H1 (cell line): ENCODE measurements around the gene SNX21. TPM values are rescaled to one million over a fixed set of nuclear protein-coding genes. Genes with fewer than 3 reads are reported as not detected.

Source experiments
- CTCF ChIA-PET: fragments of 300-600 bp; sonication (Branson Sonifier 250); formaldehyde crosslinking; loops from one replicate; lab custom pipeline; 2021; ENCODE audit not compliant: partially characterized antibody; lab: Charles Lee
- POLR2A ChIA-PET: fragments of 300-600 bp; sonication (Branson Sonifier 250); formaldehyde crosslinking; loops from one replicate; lab custom pipeline; 2021; ENCODE audit warnings: inconsistent platforms; ENCODE audit not compliant: partially characterized antibody; lab: Charles Lee
- DNase-seq, 2 experiments: peaks; one replicate each; pipeline versions ENCODE4 v3.0.0 to v3.0.0-alpha.2; 2010 to 2022; ENCODE audit warnings: low spot score in 2 of 2, low read depth in 1 of 2, mixed read lengths in 1 of 2
- FAIRE-seq: peaks from 2 replicates; lab custom pipeline; 2011; peaks lifted over from hg19 to GRCh38; lab: Jason Lieb, UNC
- H2AFZ ChIP-seq: 2 replicates; pipeline ENCODE4 v1.8.1; 2012; ENCODE audit warnings: low read length, inconsistent platforms
- H2AK5ac ChIP-seq: 2 replicates; pipeline ENCODE4 v1.6.1; 2013; ENCODE audit warnings: low read depth, low read length
- H2BK120ac ChIP-seq: replicated peaks from 2 replicates; pipeline ENCODE3; 2013; ENCODE audit warnings: low read depth, low read length, inconsistent platforms
- H2BK12ac ChIP-seq: 2 replicates; pipeline ENCODE4 v1.6.1; 2013; ENCODE audit warnings: low read depth, low read length
- H2BK15ac ChIP-seq: 2 replicates; pipeline ENCODE4 v1.6.1; 2013; ENCODE audit warnings: low read length
- H2BK20ac ChIP-seq: 2 replicates; pipeline ENCODE4 v1.6.1; 2013; ENCODE audit warnings: low read length
- H2BK5ac ChIP-seq: 2 replicates; pipeline ENCODE4 v1.6.1; 2013; ENCODE audit warnings: low read depth, low read length
- H3K14ac ChIP-seq: 2 replicates; pipeline ENCODE4 v1.6.1; 2013; ENCODE audit warnings: inconsistent platforms; ENCODE audit not compliant: insufficient read length
- H3K18ac ChIP-seq: 2 replicates; pipeline ENCODE4 v1.6.1; 2013; ENCODE audit warnings: low read length; ENCODE audit errors: extremely low read depth
- H3K23ac ChIP-seq: 2 replicates; pipeline ENCODE4 v1.6.1; 2013; ENCODE audit warnings: inconsistent platforms; ENCODE audit not compliant: insufficient read length
- H3K23me2 ChIP-seq: 2 replicates; pipeline ENCODE4 v1.6.1; 2013; ENCODE audit warnings: low read depth, low read length
- H3K27ac ChIP-seq: 2 replicates; pipeline ENCODE4 v1.6.1; 2011; ENCODE audit warnings: low read depth, low read length, inconsistent platforms
- H3K27me3 ChIP-seq, 4 experiments: replicated peaks in 1 of 4; 1 replicate in 1 of 4; 2 replicates in 3 of 4; pipeline versions ENCODE4 v1.6.1 to v1.8.1; 2011 to 2013; ENCODE audit warnings: low read length in 3 of 4, mild to moderate bottlenecking in 3 of 4, inconsistent platforms in 2 of 4, mixed read lengths in 2 of 4, moderate library complexity in 1 of 4; ENCODE audit not compliant: control insufficient read depth in 3 of 4, insufficient read depth in 3 of 4; ENCODE audit errors: extremely low read depth in 1 of 4
- H3K36me3 ChIP-seq, 4 experiments: 2 replicates each; pipeline versions ENCODE4 v1.6.1 to v1.8.1; 2011 to 2013; ENCODE audit warnings: mild to moderate bottlenecking in 4 of 4, low read length in 3 of 4, moderate library complexity in 2 of 4, control low read depth in 1 of 4, inconsistent platforms in 1 of 4; ENCODE audit not compliant: insufficient read depth in 4 of 4, control insufficient read depth in 2 of 4
- H3K4ac ChIP-seq: replicated peaks from 2 replicates; pipeline ENCODE3; 2013; ENCODE audit warnings: low read length, low read depth, mixed read lengths, inconsistent platforms; ENCODE audit not compliant: insufficient read length
- H3K4me1 ChIP-seq, 4 experiments: replicated peaks in 1 of 4; 1 replicate in 1 of 4; 2 replicates in 3 of 4; pipeline versions ENCODE4 v1.6.1 to v1.8.1; 2011 to 2013; ENCODE audit warnings: low read length in 3 of 4, inconsistent platforms in 2 of 4, mixed read lengths in 1 of 4; ENCODE audit not compliant: insufficient read depth in 4 of 4, control insufficient read depth in 3 of 4
- H3K4me2 ChIP-seq, 2 experiments: 2 replicates each; pipeline versions ENCODE4 v1.6.1 to v1.8.1; 2011 to 2013; ENCODE audit warnings: low read depth in 2 of 2, low read length in 2 of 2, control low read depth in 1 of 2, inconsistent platforms in 1 of 2, mild to moderate bottlenecking in 1 of 2; ENCODE audit not compliant: insufficient read depth in 1 of 2
- H3K4me3 ChIP-seq, 4 experiments: fragments of 200-600, 300-600 bp in 1 of 4; sonication (generic), shearing (Covaris generic), sonication (Bioruptor Twin) in 1 of 4; 2 replicates each; pipeline versions ENCODE4 v1.5.1 to v1.8.1; 2011 to 2016; ENCODE audit warnings: low read length in 4 of 4, low read depth in 3 of 4, control low read depth in 2 of 4, inconsistent platforms in 2 of 4, mild to moderate bottlenecking in 2 of 4, mixed read lengths in 1 of 4, moderate library complexity in 1 of 4; ENCODE audit not compliant: insufficient read depth in 2 of 4; ENCODE audit errors: extremely low read depth in 1 of 4
- H3K56ac ChIP-seq: replicated peaks from 2 replicates; pipeline ENCODE3; 2013; ENCODE audit warnings: low read depth, mild to moderate bottlenecking, mixed read lengths, low read length, inconsistent platforms; ENCODE audit not compliant: insufficient read length
- H3K79me1 ChIP-seq: 2 replicates; pipeline ENCODE4 v1.6.1; 2013; ENCODE audit warnings: low read depth, low read length, control low read depth
- H3K79me2 ChIP-seq, 2 experiments: 2 replicates each; pipeline versions ENCODE4 v1.6.1 to v1.8.1; 2012 to 2013; ENCODE audit warnings: low read length in 2 of 2, mild to moderate bottlenecking in 2 of 2, inconsistent platforms in 1 of 2; ENCODE audit not compliant: insufficient read depth in 2 of 2, control insufficient read depth in 1 of 2
- H3K9ac ChIP-seq, 4 experiments: replicated peaks in 1 of 4; 1 replicate in 1 of 4; 2 replicates in 3 of 4; pipeline versions ENCODE4 v1.6.1 to v1.8.1; 2011 to 2013; ENCODE audit warnings: low read depth in 3 of 4, low read length in 3 of 4, control low read depth in 2 of 4, mild to moderate bottlenecking in 2 of 4, moderate library complexity in 2 of 4, inconsistent platforms in 1 of 4; ENCODE audit errors: extremely low read depth in 1 of 4
- H3K9me3 ChIP-seq, 2 experiments: 2 replicates each; pipeline versions ENCODE4 v1.6.1 to v1.8.1; 2012 to 2013; ENCODE audit warnings: mild to moderate bottlenecking in 2 of 2, moderate library complexity in 2 of 2, control low read depth in 1 of 2, inconsistent platforms in 1 of 2, low read depth in 1 of 2, low read length in 1 of 2, mixed read lengths in 1 of 2; ENCODE audit not compliant: insufficient read depth in 2 of 2
- H4K20me1 ChIP-seq, 2 experiments: replicated peaks in 1 of 2; 2 replicates each; pipeline versions ENCODE3 to v1.8.1; 2011 to 2013; ENCODE audit warnings: inconsistent platforms in 2 of 2, low read length in 2 of 2, mild to moderate bottlenecking in 1 of 2; ENCODE audit not compliant: insufficient read depth in 2 of 2, control insufficient read depth in 1 of 2
- H4K5ac ChIP-seq: 2 replicates; pipeline ENCODE4 v1.6.1; 2013; ENCODE audit warnings: low read length, low read depth, mixed read lengths, inconsistent platforms; ENCODE audit not compliant: insufficient read length
- H4K8ac ChIP-seq: 2 replicates; pipeline ENCODE4 v1.8.0; 2013; ENCODE audit warnings: mild to moderate bottlenecking, moderate library complexity, low read length, inconsistent platforms; ENCODE audit not compliant: insufficient read depth; ENCODE audit errors: extremely low read depth
- H4K91ac ChIP-seq: replicated peaks from 2 replicates; pipeline ENCODE3; 2013; ENCODE audit warnings: low read length, mixed read lengths, inconsistent platforms; ENCODE audit not compliant: insufficient read length
- CBX5 ChIP-seq: fragments of 300-800, 300-1000 bp; sonication (generic); IDR thresholded peaks from 2 replicates; pipeline ENCODE4 v1.7.1; 2016; ENCODE audit warnings: antibody characterized with exemption, low read length, low read depth
- CEBPB ChIP-seq: IDR thresholded peaks from 2 replicates; pipeline ENCODE4 v1.6.1; 2012; ENCODE audit warnings: low read depth, low read length
- CREB1 ChIP-seq: IDR thresholded peaks from 2 replicates; pipeline ENCODE4 v1.6.1; 2012; ENCODE audit warnings: inconsistent platforms
- E2F6 ChIP-seq: IDR thresholded peaks from 2 replicates; pipeline ENCODE4 v1.6.1; 2012; ENCODE audit warnings: inconsistent platforms
- EZH2 ChIP-seq: fragments of 200-600 bp; sonication (generic); IDR thresholded peaks from 2 replicates; pipeline ENCODE4 v1.7.1; 2012; ENCODE audit warnings: low read depth, mild to moderate bottlenecking, moderate library complexity, low read length, inconsistent platforms; ENCODE audit not compliant: severe bottlenecking
- KDM5A ChIP-seq: fragments of 200-600 bp; IDR thresholded peaks from 2 replicates; pipeline ENCODE4 v1.7.1; 2012; ENCODE audit warnings: mild to moderate bottlenecking, low read length, inconsistent platforms, mixed read lengths
- MAX ChIP-seq: IDR thresholded peaks from 2 replicates; pipeline ENCODE4 v1.6.1; 2012; ENCODE audit warnings: inconsistent platforms
- PHF8 ChIP-seq: fragments of 200-600 bp; sonication (generic); conservative IDR thresholded peaks from 2 replicates; pipeline ENCODE4 v1.7.1; 2012; ENCODE audit warnings: low read depth, mild to moderate bottlenecking, inconsistent platforms, low read length, moderate library complexity
- TAF1 ChIP-seq: IDR thresholded peaks from 2 replicates; pipeline ENCODE4 v1.6.1; 2011; ENCODE audit warnings: mild to moderate bottlenecking, low read depth, low read length
- TAF7 ChIP-seq: optimal IDR thresholded peaks from 2 replicates; pipeline ENCODE3; 2011; ENCODE audit warnings: low read depth, mild to moderate bottlenecking, inconsistent platforms, low read length, moderate library complexity, borderline replicate concordance
- TCF12 ChIP-seq: IDR thresholded peaks from 2 replicates; pipeline ENCODE4 v1.6.1; 2011; ENCODE audit warnings: low read depth, mild to moderate bottlenecking, low read length
- polyA plus RNA-seq, 7 experiments: library from polyadenylated mRNA; depleted of rRNA in 3 of 7; stranded (reverse) in 5 of 7; unstranded in 2 of 7; fragments of >200 nt in 5 of 7; fragments of 200-250 nt in 2 of 7; gene quantifications; 1 replicate in 5 of 7; 2 replicates in 1 of 7; 4 replicates in 1 of 7; pipeline versions ENCODE4 v1.2.1 to v1.2.3, GENCODE V29; 2011 to 2013; ENCODE audit warnings: missing spikeins in 2 of 7, mixed read lengths in 2 of 7
- total RNA-seq: library from RNA; stranded (reverse); fragmentation: NEBNext Ultra II Directional; extraction: Animal tissue kit (Norgen Biotek cat#: 25700); gene quantifications from 2 replicates; pipeline ENCODE4 v1.2.1, GENCODE V29; 2021

Gene SNX21
- total and polyA plus RNA-seq, 2 of the 8 experiments (the other 6 are each of a cell fraction or from before 2014, with no cell fraction given), result 15.8 to 16.8 TPM

- peaks cover 4 to 16% (median 12%) of the 10 kb centered on the region in 4 experiments for H3K4me1 ChIP-seq
- H3K23me2 ChIP-seq, result no peaks in the 10 kb centered on the region; the same call in 1 of the 2 replicates
- no peak overlapping the region for H2BK20ac ChIP-seq
- H3K27ac ChIP-seq, result no peak overlapping the region
- ChIA-PET CTCF (interaction anchor here (1.9 to 2.0 kb wide), 2 partner anchors 11 to 26 kb away, joined by 5 to 7 read pairs; no protein-coding TSS in a partner anchor), POLR2A (interaction anchor here (1.1 to 9.9 kb wide), 4 partner anchors 13 to 39 kb away, joined by 3 to 178 read pairs (median 5); partner anchors contain the start of gene SNX21)
- H2AK5ac ChIP-seq, result no peak overlapping the region
- no peak overlapping the region for H2BK5ac ChIP-seq
- H3K56ac ChIP-seq, result no peak overlapping the region
- TF ChIP-seq TCF12 (no peak), EZH2 (no peak), CEBPB (no peak), PHF8 (no peak), TAF1 (no peak), TAF7 (no peak), CBX5 (no peak), MAX (no peak), KDM5A (no peak), E2F6 (no peak), CREB1 (no peak)
- H3K79me2 ChIP-seq, result peaks cover 0 to 19% of the 10 kb centered on the region in 2 experiments; a peak in 2 of 4 replicates
- H4K20me1 ChIP-seq, result no peaks in the 10 kb centered on the region
- H4K5ac ChIP-seq, result no peak overlapping the region
- FAIRE-seq (no peak), DNase-seq (no peak)
- no peak overlapping the region for H2BK15ac ChIP-seq
- H3K27me3 ChIP-seq, result no peaks in the 10 kb centered on the region
- no peak overlapping the region for H4K8ac ChIP-seq
- H2BK120ac ChIP-seq, result no peak overlapping the region
- 0 out of 2 replicates have a peak overlapping the region, but pooled peaks have one; percentile 5 for H2BK12ac ChIP-seq
- H2AFZ ChIP-seq, result no peak overlapping the region
- H3K4ac ChIP-seq, result no peak overlapping the region
- peaks cover 0 to 27% (median 0%) of the 10 kb centered on the region in 4 experiments; a peak in 3 of 8 replicates for H3K36me3 ChIP-seq
- H3K9me3 ChIP-seq, result no peaks in the 10 kb centered on the region
- no peaks in the 10 kb centered on the region; the same call in 1 of the 2 replicates for H3K79me1 ChIP-seq
- H3K18ac ChIP-seq, result no peak overlapping the region; the same call in 1 of the 2 replicates
- H3K14ac ChIP-seq, result no peak overlapping the region
- H3K4me3 ChIP-seq, result no peak overlapping the region
- no peak overlapping the region for H3K4me2 ChIP-seq
- H4K91ac ChIP-seq, result no peak overlapping the region
- H3K9ac ChIP-seq, result no peak overlapping the region
- no peak overlapping the region for H3K23ac ChIP-seq
These were observed 17.9 kb downstream of the SNX21 start for GRCh38 chr20:45851501-45851900.
